8988T (cell line): Measurements from ENCODE around the gene MSI2.
A peak's percentile ranks its signal among the peaks of the same experiment; 100 is the strongest.

Experiments
- DNase-seq: peaks from one replicate; pipeline ENCODE4 v3.0.0; 2011

Gene MSI2

DNA sequence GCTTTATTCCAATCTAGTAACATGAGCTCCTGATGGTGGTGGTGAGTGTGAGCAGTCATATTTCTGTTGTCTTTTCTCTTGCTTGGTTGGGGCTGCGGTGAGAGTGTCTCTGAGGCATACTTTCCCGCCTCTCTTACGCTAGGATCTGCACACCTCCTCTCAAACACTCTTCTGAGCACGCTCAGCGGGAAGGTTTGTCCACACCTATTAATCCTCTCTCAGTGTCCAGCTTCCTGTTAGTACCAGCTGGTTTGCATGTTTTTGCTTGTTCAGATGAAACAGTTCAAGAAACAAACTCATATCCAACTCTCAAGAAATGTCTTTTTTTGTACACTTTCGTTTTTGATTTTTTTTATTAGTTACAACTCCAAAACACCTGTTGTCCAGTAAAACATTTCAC lies 399.2 kb downstream of the MSI2 start:
- no peak for DNase-seq

DNA sequence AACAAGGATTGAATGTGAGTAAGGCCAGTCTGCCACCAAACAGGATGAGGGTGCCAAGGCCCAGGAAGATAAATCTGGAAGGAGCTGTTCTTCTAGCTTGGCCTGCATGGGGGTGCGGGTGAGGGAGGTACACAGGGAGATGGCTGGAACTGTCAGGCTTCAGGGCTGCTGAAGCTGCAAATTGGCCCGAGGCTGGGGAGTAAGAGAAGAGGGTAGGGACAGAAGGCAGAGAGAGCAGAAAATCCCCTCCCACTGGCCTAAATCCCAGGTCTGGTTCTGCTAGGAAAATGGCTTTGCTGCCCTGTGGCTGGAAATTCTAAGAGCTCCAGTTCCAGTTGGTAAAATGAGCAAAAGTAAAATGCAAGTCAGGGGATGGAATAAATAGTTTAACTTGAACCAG lies 400.9 kb downstream of the MSI2 start:
- no peak for DNase-seq

DNA sequence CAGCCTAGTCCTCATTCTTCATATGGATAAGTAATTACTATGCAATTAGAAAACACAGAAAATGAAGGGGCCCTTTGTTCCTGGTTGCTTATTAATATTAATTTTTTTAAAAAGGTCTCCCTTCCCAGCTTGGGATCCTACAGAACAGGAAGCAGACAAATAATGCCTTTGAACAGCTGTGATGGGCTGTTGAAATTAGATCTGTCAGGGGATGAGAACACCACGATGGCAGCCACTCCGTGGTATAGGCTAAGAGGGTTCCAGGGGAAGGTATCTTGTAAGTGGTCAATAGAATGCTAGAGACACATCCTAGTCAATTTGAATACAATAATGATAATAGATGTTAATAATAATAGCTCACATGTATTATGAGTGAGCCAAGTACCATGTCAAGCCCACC lies 405.7 kb downstream of the MSI2 start:
- no peak for DNase-seq

DNA sequence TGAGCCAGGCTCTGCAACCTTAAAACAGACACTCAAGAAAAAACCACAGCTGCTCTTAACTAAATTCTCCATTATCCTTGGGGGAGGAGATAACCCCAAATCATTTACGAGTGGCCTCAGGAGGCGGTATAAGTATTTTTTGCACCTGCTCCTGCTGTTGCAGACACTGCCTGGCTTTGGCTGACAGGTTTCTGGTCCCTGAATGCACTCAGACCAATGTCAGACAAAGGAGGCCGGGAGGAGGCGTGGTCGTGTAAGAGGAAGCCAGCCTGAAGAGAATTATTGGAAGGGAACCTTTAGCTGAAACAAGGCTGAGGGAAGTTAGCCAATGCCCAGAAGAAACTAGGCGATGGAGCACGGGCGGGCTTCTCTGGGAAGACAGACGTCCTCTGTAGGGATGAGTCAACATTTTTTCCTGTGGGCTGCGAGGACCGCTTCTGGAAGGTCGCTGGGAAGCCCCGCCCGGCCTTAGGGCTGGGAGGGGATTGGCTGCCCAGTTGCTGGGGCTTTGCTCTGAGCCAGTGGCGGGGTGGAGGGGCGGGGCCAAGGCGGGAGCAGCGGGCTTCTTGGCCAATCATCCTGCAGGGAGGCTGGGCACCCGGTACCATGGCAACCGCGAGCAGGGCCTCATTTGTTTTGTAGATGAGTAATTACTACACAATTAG lies 406.5 kb downstream of the MSI2 start:
- peak; percentile 57 for DNase-seq

DNA sequence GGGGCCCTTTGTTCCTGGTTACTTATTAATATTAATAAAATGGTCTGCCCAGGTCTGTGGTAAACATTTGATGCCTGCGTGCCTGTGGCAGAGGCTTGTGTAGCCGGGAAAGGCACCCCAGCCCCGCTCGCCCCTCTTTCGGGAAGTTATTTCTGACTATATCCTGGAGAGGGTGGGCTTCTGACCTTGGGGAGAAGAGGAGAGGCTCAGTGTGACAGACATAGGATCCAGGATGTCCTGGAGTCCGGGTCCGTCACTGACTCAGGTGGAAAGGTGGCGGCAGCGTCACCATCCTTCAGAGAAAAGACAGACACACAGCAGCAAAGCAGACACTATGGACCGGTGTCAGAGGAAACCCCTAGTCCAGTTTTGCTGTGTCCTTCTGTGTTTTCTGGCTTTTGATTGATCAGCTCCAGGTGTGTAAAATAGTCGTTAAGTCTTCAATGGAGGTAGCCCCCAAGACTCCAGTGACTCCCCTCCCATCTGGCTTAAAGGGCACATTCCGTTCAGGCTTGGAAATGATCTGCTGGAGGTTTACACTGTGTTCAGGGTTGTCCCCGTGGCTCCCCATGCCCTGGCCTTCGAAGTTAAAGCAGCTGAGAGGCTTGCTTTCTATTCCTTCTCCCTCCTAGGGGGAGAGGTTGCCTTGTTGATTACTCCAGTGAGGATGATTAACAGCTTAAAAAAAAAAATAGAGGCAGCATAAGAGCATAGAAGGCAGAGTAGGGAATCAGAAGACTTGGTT lies 407.2 kb downstream of the MSI2 start:
- DNase-seq = no peak

DNA sequence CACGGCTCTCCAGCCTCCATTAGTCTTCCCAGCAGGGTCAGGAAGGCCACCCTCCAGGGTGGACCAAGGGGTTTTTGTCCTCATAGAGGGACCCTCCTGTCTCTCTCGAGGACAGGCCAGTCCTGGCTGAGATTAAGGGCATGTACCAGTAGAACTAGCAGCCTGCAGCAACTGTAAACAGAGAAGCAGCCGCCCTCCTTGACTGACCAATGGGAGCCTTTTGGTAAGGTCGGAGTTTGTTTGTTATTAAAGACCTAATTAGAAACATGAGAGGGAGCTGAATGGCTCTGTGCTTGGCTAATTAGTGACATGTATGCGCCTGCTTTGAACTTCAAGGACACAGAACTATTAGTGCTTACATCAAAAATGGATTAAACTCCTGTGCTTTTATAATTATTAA lies 408.8 kb downstream of the MSI2 start:
- DNase-seq = no peak

DNA sequence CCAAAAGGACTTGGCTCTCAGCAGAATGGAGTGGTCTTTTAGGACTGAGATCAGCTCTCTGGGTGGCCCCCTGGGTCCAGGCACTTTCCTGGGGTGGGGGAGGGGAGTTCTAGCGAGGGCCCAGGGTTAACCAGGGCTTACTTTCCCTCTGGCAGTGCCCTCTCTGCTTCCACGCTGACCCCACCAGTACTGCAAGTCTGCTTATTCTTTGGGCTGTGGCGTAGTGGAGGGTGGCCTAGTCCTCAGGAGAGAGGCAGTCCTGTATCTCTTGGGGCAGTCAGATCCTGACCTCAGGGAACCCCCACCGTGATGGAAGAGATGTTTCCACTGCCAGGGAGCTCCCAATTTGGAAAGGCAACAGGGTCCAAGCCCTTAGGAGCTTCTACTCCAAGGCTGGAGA lies 409.4 kb downstream of the MSI2 start:
- DNase-seq = no peak

DNA sequence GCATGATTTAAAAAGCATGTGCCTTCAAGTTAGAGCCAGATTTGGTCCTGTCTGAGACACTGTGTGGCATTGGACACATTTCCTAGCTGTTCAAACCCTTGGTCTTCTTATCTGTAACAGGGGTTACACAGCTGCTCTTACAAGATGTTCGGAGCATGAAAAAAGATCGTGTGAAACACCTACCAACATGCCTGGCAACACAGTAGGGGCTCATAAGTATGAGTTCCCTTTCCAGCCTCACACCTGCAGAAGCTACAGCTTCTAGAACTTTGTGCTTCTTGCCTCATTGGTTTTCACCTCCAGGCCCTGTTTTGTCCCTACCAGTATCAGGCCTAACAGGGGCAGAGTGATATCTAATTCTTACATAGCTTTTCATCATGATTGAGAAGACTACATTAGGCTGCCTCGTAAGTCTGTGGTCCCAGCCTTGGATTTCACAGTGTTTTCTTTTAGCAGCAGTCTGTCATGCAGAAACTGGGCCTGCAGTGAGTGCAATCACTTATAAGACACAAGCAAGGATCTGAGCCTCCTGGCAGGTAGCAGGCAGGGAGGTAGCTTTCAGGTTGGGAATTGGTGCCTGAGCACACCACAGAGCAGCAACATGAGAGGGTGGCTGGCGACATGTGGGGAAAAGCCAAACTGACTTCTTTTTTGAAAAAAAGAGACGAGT lies 410.0 kb downstream of the MSI2 start:
- no peak for DNase-seq

DNA sequence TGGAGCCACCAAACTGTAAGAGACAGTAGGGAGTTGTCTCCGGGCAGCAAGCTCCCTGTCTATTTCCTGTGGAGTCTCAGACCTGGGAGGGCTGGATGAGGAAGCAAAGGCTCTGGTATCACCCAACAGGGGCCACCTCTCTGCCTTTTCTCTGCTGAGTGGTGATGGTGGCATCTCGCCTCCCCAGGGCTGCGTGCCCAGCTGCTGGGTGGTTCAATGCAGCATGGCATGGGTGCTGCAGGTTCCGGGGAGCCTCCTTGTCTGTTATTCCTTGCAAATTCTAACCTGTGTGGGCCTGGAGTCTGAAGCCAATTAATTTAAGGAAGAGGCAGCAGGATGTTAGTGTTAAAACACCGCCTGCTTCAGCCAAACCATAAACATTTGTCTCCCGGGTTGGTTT lies 410.6 kb downstream of the MSI2 start:
- no peak for DNase-seq

DNA sequence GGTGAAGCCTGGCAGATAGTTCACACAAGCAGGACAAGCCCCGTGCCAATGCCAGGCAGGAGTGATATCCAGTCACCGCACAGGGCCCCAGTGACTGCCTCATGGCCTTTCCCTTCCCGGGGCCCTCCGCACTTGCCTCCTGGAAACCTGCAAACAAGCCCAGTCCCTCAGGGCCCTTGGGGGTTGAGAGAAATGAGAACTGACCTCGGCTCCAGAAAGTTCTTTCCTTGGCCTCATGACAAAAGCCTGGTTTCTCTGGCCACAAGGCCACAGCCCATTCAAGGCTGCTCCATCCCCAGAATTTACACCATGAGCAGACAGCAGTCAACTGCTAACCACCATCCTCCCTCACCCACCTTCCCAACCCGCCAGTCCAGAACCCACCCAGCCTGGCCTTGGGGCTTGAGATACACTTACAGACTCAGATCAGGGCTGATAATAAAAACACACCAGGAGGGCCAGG lies 411.2 kb downstream of the MSI2 start:
- no peak for DNase-seq

DNA sequence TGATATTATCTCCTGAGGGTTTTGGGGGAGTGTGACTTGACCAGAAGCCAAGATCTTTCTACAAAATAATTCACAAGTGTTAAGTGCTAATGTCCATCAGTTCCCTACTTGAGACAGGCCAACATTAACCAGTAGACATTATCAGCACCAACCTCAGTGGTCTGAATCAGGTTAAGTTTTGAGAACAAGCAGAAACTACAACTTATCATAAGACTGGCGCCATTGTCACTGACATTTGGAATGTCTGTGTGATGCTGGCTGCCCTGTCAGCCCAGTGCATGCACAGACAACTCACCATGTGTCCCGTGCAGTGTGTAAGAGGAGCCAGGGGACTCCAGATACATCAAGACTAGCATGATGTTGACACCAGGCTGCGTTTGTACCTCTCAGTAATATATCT lies 412.0 kb downstream of the MSI2 start:
- DNase-seq = no peak

DNA sequence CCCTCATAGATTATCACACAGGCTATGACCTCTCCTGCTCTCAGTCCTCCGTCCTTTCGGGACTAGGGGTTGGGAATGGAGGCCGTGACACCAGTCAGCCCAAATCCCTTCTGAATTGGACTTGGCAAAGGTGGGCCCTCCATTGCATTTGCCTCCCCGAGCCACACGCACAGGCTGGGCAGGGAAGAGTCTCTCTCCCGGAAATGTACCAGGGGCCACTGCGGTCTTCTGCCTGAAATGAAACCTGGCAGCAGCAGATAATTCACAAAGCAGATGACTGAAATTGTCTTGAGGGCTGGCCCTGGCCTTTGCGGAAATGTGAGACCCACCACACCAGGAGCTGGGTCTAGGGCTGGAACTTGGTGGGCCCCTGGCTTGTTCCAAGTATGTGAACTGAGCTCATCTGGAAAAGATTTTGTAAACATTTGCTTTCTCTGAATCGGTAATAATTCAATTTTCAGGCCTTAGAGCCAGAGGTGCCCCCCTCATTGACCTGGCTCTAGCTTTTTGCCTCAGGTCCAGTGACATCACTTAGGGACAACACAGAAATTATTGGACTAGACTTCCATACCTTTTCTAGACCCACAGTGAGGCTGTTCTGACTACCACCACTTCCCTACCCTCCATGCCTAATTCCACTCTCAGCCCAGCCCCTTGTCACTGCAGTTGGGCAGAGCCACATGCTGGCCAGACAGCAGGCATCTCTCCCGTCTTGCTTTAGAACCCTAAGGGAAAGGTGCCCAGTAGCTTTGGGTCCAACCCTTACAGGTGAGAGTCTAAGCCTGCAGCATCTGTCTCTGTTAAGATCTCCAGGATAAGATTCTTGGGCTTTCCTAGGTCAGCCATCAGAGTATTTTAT lies 413.6 kb downstream of the MSI2 start:
- DNase-seq = no peak

DNA sequence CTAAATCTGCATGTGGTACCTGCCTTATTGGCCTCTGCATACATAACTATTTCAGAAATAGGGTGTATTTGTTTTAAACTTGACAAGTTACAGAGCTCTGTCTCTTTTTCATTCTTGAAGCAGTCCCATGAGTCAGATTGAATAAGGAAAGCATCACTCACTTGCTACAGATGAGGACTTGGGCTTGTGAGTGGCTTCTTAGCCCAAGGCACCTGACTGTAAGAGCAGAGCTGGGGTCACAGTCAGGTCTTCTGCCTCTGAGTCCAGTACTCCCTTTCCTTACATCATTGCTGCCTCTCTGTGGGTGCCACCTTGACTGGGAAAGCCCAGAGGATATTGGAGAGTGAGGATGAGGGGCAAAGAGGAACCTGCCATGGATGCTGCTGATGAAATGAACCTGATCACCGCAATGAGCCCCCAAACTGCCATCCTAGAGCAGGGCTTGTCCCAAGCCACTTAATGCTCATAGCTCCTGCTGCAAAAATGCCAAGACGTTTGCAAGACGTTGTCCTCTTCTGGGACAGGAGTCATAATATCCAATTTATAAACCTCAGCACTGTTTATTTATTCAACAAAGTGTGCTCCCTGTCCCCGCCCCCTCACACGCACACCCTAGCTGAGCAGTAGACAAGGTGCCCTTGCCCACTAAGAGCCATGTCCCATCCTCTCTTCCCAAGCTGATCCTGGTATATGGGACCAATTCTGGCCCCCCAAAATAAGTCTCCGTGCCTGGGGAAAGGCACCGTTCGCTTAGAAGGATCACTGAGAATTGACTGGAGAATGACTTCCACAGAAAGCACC lies 414.6 kb downstream of the MSI2 start:
- DNase-seq = no peak

DNA sequence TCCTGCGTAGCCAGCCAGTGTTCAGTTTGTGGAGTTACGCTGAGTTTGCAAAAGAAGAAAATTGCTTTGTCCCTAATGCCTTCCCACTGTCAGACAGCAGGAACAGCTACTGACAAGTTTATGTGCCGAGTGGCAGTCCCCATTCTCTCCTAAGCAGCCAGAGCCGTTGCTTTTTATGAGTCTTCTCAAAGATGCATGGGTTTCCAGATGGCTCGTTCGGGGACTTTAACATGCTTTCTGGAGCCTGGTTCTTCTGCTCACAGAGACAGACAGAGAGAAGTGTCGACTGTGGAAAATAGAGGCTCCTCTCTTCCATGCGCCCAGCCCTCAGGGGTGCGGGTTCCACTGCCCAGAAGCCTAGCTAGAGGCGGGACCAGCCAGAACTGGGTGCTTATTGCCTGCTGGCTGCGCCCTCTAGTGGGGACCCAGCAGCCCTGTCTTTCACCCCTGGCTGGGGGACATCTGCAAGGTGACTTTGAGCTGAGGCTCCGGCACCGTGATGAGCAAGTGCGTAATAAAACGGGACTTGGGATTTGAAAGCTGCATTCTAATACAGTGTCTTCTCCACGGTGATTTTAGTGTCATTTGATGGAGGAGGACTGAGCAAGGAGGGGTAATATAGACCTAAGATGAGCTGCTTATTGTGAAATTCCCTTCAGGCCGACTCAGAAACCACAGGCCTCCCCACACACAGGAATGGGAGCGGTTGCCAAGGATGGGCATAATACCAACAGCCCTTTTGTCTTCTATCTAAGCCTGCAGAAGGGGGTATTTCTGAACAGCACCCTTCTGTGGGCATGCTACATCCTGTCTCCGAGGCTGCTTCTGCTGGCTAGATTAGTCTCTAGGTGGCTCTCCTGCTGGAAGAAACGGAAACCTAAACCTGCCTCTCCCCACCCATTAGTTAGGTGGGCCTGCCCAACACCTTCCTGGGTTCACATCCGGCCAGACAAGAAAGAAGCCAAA lies 415.6 kb downstream of the MSI2 start:
- peak; percentile 82 for DNase-seq

DNA sequence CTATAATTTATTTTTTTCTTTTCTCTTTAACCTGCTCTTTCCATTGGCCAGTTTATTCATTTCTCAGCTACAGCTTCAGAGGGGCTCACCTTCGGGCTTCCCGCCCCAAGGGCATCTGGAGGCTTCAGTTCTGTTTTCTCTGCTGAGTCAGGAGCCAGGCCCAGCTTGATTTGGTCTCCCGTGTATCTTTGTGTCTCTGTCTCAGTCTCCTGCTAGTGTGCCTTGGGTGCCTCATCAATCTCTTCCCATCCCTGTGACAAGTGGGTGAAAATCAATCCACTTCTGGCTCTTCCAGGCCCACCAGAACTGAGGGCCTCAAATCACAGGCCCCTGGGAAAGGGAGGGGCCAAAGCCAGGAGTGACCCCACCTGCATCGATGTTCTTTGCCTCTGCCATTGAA lies 416.6 kb downstream of the MSI2 start:
- DNase-seq = no peak

DNA sequence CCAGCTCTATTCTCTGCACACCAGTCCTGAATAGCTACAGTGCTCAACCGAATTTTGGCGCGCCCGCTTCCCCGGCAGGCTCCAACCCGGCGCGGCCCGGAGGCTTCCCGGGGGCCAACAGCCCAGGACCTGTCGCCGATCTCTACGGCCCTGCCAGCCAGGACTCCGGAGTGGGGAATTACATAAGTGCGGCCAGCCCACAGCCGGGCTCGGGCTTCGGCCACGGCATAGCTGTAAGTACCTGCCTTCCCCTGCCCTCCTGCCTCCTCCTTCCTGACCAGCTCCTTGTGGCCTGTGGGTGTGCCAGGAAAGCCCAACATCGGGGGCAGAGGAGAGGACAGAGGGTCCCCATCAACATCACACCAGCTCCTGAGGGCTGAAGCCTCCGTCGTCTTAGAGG lies 418.6 kb downstream of the MSI2 start:
- no peak for DNase-seq

DNA sequence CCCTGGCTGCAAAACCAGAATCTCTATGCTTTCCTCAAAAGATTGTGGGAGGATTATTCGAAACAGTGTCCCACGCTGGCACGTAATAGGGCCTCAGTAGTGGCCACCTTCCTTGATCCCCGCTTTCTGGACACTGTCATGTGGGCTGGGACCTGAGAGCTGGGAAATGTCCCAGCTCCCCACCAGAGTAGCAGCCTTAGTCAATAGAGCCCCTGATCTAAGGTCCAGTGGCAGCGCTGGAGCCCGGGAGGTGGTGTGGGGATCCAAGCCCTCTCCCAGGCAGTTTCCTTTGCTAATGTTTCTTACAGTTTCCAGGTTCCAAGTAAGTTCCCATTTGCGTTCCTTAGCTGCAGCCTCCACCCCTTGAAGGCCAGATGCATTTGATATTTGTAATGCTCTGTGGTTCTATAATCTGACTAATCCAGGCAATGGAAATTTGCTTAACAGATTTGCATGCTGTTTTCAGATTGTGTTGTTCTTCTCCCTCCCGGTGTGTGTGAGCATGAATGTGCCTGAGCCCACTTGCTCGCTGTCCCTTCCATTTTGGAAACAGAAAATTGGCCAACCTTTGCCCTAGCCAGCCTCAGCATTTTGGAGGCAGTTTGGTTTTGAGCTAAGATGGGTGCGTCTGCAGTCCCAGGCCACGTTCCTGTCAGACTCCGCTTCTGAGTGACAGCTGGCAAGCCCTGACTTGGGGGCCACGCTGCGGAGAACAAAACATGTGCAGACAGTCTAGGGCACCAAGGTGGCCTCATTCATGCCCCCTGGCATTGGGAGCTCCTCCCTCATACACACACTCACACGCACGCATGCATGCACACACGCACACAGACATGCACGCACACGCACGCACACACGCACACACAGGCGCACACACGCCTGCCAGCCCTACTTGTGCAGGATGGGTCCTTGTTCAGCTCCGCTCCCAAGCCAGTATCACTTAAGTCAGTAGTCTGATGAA lies 419.4 kb downstream of the MSI2 start:
- no peak for DNase-seq

DNA sequence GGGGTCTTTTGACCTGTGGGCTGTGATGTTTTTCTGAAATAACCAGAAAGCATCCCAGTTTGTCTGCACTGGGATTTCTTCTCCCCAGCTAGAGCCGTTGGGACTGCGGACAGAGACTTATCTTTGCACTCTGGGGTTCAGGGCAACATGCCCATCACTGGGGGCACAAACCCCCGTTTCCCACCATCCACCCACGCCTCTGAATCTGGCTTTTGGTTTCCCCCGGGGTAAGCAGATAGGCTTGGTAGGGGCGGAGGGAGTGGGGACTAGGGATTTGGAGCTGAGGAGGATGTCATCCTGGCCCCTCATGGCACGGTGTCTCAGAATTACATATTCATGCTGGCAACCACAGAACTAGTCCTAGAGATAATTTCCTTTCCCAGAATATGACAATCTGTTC lies 420.2 kb downstream of the MSI2 start:
- DNase-seq = no peak

DNA sequence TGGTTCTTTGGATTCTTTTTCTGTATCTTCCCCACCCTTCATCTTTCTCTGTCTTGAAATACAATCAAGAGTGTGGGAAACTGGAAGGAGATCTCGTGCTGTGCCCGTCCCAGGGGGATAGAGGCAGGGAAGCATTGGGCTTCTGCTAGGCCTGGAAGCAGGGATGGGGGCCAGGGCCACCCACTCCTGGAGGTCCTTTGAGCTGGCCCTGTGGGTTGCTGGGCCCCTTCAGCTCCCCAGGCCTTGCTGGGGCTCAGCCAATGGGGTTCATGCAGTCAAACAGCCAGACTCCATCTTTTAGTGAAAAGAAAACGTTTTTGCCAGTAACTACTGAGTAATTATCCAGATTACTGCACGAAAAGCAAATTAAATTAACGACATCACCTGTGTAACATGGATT lies 421.0 kb downstream of the MSI2 start:
- DNase-seq = no peak

DNA sequence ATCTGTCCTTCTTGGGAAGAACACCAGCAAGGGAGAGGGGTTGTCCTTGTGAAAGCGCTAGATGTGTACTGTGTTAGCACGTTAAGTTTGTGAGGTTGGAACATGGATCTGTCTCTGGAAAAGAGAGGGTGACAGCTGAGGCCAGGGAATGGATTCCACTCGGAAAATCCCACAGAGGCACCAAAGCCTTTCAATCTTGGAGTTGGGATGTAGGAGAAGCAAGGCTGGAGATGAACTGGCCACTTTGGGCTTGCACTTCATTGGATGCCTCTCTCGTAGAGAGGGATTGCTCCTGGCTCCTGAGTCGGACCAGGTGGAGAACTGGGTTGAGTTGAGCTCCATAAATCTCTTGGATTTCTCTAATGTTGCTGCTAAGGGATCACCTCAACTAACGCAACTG lies 421.5 kb downstream of the MSI2 start:
- no peak for DNase-seq
